HCT116 (cell line): Measurements from ENCODE around the gene EDN2. TPM values are rescaled to one million over a fixed set of nuclear protein-coding genes. Genes with fewer than 3 reads are reported as not detected.

Source experiments
- ATAC-seq: fragments of 200-7000 bp; cut with Tn5 transposase; 2 replicates; pipeline ENCODE4 v1.9.1; 2020; ENCODE audit warnings: mild to moderate bottlenecking, moderate library complexity
- BruUV-seq: library from RNA; stranded (reverse); fragments of 400-500 nt; replicated peaks from 2 replicates; lab custom pipeline; 2021; lab: Mats Ljungman, UMichigan
- CTCF ChIA-PET: fragments of 300-600 bp; sonication (Branson Sonifier 250); formaldehyde crosslinking; loops from one replicate; lab custom pipeline; 2021; ENCODE audit warnings: antibody characterized with exemption; lab: Charles Lee
- POLR2A ChIA-PET: fragments of 300-600, 350-600 bp; sonication (Branson Sonifier 250); formaldehyde crosslinking; loops from one replicate; lab custom pipeline; 2021; ENCODE audit warnings: antibody characterized with exemption; lab: Charles Lee
- RAD21 ChIA-PET, 2 experiments: fragments of 300-600 bp; sonication (Branson Sonifier 250); formaldehyde crosslinking; loops; one replicate each; lab custom pipeline; 2023; ENCODE audit warnings: low total read pairs in 2 of 2; ENCODE audit not compliant: uncharacterized antibody in 2 of 2, unreplicated experiment in 2 of 2, low non-redundant PET in 1 of 2; lab: Charles Lee
- DNase-seq: peaks from one replicate; pipeline ENCODE4 v3.0.0-alpha.2; 2010; ENCODE audit warnings: low read depth, low spot score
- H2AFZ ChIP-seq: fragments of 200-600 bp; shearing (Covaris generic), sonication (generic); 2 replicates; pipeline ENCODE4 v1.6.1; 2017; ENCODE audit warnings: low read depth, mixed run types, mixed read lengths, antibody characterized with exemption, low read length; ENCODE audit not compliant: poor library complexity, severe bottlenecking
- H3K27ac ChIP-seq: 2 replicates; pipeline ENCODE4 v1.5.1; 2012; ENCODE audit warnings: low read depth, low read length
- H3K27me3 ChIP-seq: fragments of 200-600 bp; sonication (generic); 2 replicates; pipeline ENCODE4 v1.6.1; 2016; ENCODE audit warnings: mixed run types, low read length, mixed read lengths; ENCODE audit not compliant: insufficient read depth
- H3K36me3 ChIP-seq, 2 experiments: fragments of 200-500 bp in 1 of 2; fragments of 200-600 bp in 1 of 2; sonication (Bioruptor generic) in 1 of 2; sonication (generic) in 1 of 2; 2 replicates each; pipeline versions ENCODE4 v1.5.1 to v1.6.1; 2014 to 2016; ENCODE audit warnings: low read length in 2 of 2, inconsistent platforms in 1 of 2, mixed read lengths in 1 of 2, mixed run types in 1 of 2; ENCODE audit not compliant: insufficient read depth in 2 of 2, control insufficient read depth in 1 of 2
- H3K4me1 ChIP-seq, 2 experiments: fragments of 200-600 bp in 1 of 2; sonication (generic) in 1 of 2; 2 replicates each; pipeline versions ENCODE4 v1.5.1 to v1.6.1; 2012 to 2017; ENCODE audit warnings: low read length in 2 of 2, inconsistent platforms in 1 of 2, mild to moderate bottlenecking in 1 of 2, mixed read lengths in 1 of 2, mixed run types in 1 of 2, moderate library complexity in 1 of 2; ENCODE audit not compliant: insufficient read depth in 2 of 2, control insufficient read depth in 1 of 2
- H3K4me2 ChIP-seq: fragments of 200-600 bp; sonication (generic); 2 replicates; pipeline ENCODE4 v1.6.1; 2017; ENCODE audit warnings: mixed run types, low read length, mixed read lengths
- H3K4me3 ChIP-seq, 2 experiments: fragments of 200-600 bp in 1 of 2; sonication (generic) in 1 of 2; replicated peaks in 1 of 2; 2 replicates each; pipeline ENCODE4 v1.5.1; 2011 to 2016; ENCODE audit warnings: low read length in 2 of 2, control low read depth in 1 of 2, low read depth in 1 of 2, mild to moderate bottlenecking in 1 of 2, mixed read lengths in 1 of 2, mixed run types in 1 of 2
- H3K79me2 ChIP-seq: fragments of 200-600 bp; sonication (generic); 2 replicates; pipeline ENCODE4 v1.6.1; 2017; ENCODE audit warnings: mild to moderate bottlenecking, mixed run types, low read length, moderate library complexity, mixed read lengths; ENCODE audit not compliant: insufficient read depth
- H3K9ac ChIP-seq: fragments of 200-600 bp; sonication (generic); 2 replicates; pipeline ENCODE4 v1.6.1; 2016; ENCODE audit warnings: low read length, mixed read lengths
- H3K9me2 ChIP-seq: fragments of 200-600 bp; sonication (generic), shearing (Covaris generic); 2 replicates; pipeline ENCODE4 v1.6.1; 2017; ENCODE audit warnings: mixed run types, mild to moderate bottlenecking, moderate library complexity; ENCODE audit not compliant: insufficient read depth
- H3K9me3 ChIP-seq, 2 experiments: fragments of 200-500 bp in 1 of 2; fragments of 200-600 bp in 1 of 2; sonication (Bioruptor generic) in 1 of 2; sonication (generic) in 1 of 2; 2 replicates each; pipeline ENCODE4 v1.6.1; 2014 to 2017; ENCODE audit warnings: low read length in 2 of 2, mixed read lengths in 2 of 2, inconsistent platforms in 1 of 2, low read depth in 1 of 2, mild to moderate bottlenecking in 1 of 2, mixed run types in 1 of 2, moderate library complexity in 1 of 2; ENCODE audit not compliant: control insufficient read depth in 1 of 2, insufficient read depth in 1 of 2
- H4K20me1 ChIP-seq: fragments of 200-600 bp; sonication (generic), shearing (Covaris generic); 2 replicates; pipeline ENCODE4 v1.6.1; 2017; ENCODE audit warnings: mixed run types, mild to moderate bottlenecking, moderate library complexity; ENCODE audit not compliant: insufficient read depth
- CBX3 ChIP-seq: IDR thresholded peaks from 2 replicates; pipeline ENCODE4 v1.6.1; 2012; ENCODE audit warnings: low read depth
- CEBPB ChIP-seq: IDR thresholded peaks from 2 replicates; pipeline ENCODE4 v1.6.1; 2012; ENCODE audit warnings: low read depth
- ELF1 ChIP-seq: IDR thresholded peaks from 2 replicates; pipeline ENCODE4 v1.6.1; 2012; ENCODE audit warnings: low read depth, borderline replicate concordance
- EZH2phosphoT487 ChIP-seq: fragments of 200-600 bp; IDR thresholded peaks from 2 replicates; pipeline ENCODE4 v1.6.1; 2018; ENCODE audit warnings: antibody characterized with exemption, borderline replicate concordance
- RAD21 ChIP-seq: IDR thresholded peaks from 2 replicates; pipeline ENCODE4 v1.6.1; 2012; ENCODE audit warnings: low read depth, mild to moderate bottlenecking
- REST ChIP-seq: IDR thresholded peaks from 2 replicates; pipeline ENCODE4 v1.6.1; 2012; ENCODE audit warnings: low read depth
- SIN3A ChIP-seq: IDR thresholded peaks from 2 replicates; pipeline ENCODE4 v1.6.1; 2012; ENCODE audit warnings: low read depth
- SP1 ChIP-seq: IDR thresholded peaks from 2 replicates; pipeline ENCODE4 v1.6.1; 2012; ENCODE audit warnings: low read depth
- SRF ChIP-seq: IDR thresholded peaks from 2 replicates; pipeline ENCODE4 v1.6.1; 2012; ENCODE audit warnings: low read depth
- TCF7L2 ChIP-seq: IDR thresholded peaks from 2 replicates; pipeline ENCODE4 v1.7.0; 2011; ENCODE audit warnings: borderline replicate concordance, inconsistent platforms; ENCODE audit not compliant: insufficient read depth, insufficient read length; ENCODE audit errors: extremely low read depth
- YY1 ChIP-seq: IDR thresholded peaks from 2 replicates; pipeline ENCODE4 v1.6.1; 2011; ENCODE audit warnings: low read length, low read depth, moderate library complexity, mild to moderate bottlenecking; ENCODE audit not compliant: insufficient replicate concordance; ENCODE audit errors: extremely low read depth
- ZBTB33 ChIP-seq: IDR thresholded peaks from 2 replicates; pipeline ENCODE4 v1.6.1; 2011; ENCODE audit warnings: mild to moderate bottlenecking, low read length, moderate library complexity; ENCODE audit not compliant: insufficient replicate concordance; ENCODE audit errors: extremely low read depth
- ZFX ChIP-seq: fragments of 450-650 bp; IDR thresholded peaks from 2 replicates; pipeline ENCODE4 v1.6.1; 2017
- ZNF274 ChIP-seq: fragments of 200-500 bp; sonication (Bioruptor generic); IDR thresholded peaks from 2 replicates; pipeline ENCODE4 v1.6.1; 2014; ENCODE audit warnings: mild to moderate bottlenecking, low read depth, low read length, inconsistent platforms
- intact Hi-C: fragments of 100-400 bp; cut with micrococcal nuclease; formaldehyde crosslinking; loops from 2 replicates; pipeline ENCODE4 v1.10.0; 2022
- total RNA-seq: library from RNA; stranded (reverse); gene quantifications from one replicate; pipeline ENCODE4 v1.2.1, GENCODE V29; 2021; ENCODE audit not compliant: unreplicated experiment

The EDN2 gene
- total RNA-seq, 1 experiment from 2014 or later = not detected

GRCh38 chr1:41444785-41445184 lies 39.7 kb downstream of the EDN2 start:
- intact Hi-C loops = no loop called here
- DNase-seq (no peak), ATAC-seq (no peak)
- H3K4me1 ChIP-seq = no peaks in the 10 kb centered on the region
- ChIA-PET POLR2A (no interaction called here), CTCF (no interaction called here), RAD21 (no interaction called here)
- H4K20me1 ChIP-seq = no peaks in the 10 kb centered on the region
- BruUV-seq = no TSS peak
- H3K27ac ChIP-seq = no peak overlapping the region
- TF ChIP-seq CEBPB = no peak
- TF ChIP-seq ZNF274 = no peak
- TF ChIP-seq RAD21 = no peak
- TF ChIP-seq YY1 = no peak
- no peak for TF ChIP-seq ZBTB33
- no peak for TF ChIP-seq SRF
- TF ChIP-seq CBX3 = no peak
- TF ChIP-seq SP1 = no peak
- TF ChIP-seq ELF1 = no peak
- TF ChIP-seq SIN3A = no peak
- no peak for TF ChIP-seq REST
- TF ChIP-seq TCF7L2 = no peak
- TF ChIP-seq EZH2phosphoT487 = no peak
- no peak for TF ChIP-seq ZFX
- H2AFZ ChIP-seq = no peak overlapping the region
- no peaks in the 10 kb centered on the region for H3K27me3 ChIP-seq
- peaks cover 13 to 19% of the 10 kb centered on the region in 2 experiments; a peak in 2 of 4 replicates for H3K9me3 ChIP-seq
- H3K9me2 ChIP-seq = no peaks in the 10 kb centered on the region
- H3K4me2 ChIP-seq = no peak overlapping the region
- H3K36me3 ChIP-seq = no peaks in the 10 kb centered on the region
- no peak overlapping the region for H3K4me3 ChIP-seq
- H3K79me2 ChIP-seq = no peaks in the 10 kb centered on the region
- no peak overlapping the region for H3K9ac ChIP-seq
